GM12801 (cell line): ENCODE data around the gene CRTC2.

ENCODE experiments used
- TF ChIP-seq, protein P1 (sequence below): IDR thresholded peaks from one replicate; pipeline ENCODE4 v1.5.1; 2011; ENCODE audit warnings: control low read depth; ENCODE audit not compliant: insufficient read length; ENCODE audit errors: extremely low read depth

CRTC2 gene

DNA sequence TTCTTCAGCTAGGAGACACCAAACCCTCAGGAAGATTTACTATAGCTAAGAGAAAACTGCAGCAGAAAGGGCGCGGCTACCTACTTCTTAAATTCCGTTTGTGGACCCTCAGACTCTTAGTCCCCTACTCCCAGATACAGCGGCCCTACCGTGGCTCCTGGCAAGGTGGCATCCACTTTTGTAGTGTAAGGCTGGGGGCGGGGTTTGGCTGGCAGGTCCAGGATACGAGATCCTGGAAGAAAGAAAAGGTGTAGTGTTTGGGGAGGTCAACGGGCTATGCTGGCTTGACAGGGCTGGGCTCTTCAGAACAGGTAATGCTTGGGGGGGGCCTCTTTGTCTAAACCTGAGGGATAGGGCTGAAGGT lies 9.6 kb upstream of the CRTC2 start:
- TF ChIP-seq, protein P1, sequence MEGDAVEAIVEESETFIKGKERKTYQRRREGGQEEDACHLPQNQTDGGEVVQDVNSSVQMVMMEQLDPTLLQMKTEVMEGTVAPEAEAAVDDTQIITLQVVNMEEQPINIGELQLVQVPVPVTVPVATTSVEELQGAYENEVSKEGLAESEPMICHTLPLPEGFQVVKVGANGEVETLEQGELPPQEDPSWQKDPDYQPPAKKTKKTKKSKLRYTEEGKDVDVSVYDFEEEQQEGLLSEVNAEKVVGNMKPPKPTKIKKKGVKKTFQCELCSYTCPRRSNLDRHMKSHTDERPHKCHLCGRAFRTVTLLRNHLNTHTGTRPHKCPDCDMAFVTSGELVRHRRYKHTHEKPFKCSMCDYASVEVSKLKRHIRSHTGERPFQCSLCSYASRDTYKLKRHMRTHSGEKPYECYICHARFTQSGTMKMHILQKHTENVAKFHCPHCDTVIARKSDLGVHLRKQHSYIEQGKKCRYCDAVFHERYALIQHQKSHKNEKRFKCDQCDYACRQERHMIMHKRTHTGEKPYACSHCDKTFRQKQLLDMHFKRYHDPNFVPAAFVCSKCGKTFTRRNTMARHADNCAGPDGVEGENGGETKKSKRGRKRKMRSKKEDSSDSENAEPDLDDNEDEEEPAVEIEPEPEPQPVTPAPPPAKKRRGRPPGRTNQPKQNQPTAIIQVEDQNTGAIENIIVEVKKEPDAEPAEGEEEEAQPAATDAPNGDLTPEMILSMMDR: no peak

GRCh38 chr1:153967107-153967999 lies 8.9 kb upstream of the CRTC2 start, which contains the start of gene CREB3L4:
CREB3L4 (plus strand) TSS chr1:153967902; CDS start chr1:153968526, 624 bp downstream.
- TF ChIP-seq, protein P1: no peak

GRCh38 chr1:153963850-153964331 lies 5.5 kb upstream of the CRTC2 start:
- TF ChIP-seq, protein P1: no peak

- TF ChIP-seq, protein P1: no peak
Measured at GRCh38 chr1:153963030-153963849, 4.8 kb upstream of the CRTC2 start, which contains the start of gene SLC39A1. SLC39A1 (minus strand) TSS chr1:153963537; CDS start chr1:153962715, 822 bp downstream.

DNA sequence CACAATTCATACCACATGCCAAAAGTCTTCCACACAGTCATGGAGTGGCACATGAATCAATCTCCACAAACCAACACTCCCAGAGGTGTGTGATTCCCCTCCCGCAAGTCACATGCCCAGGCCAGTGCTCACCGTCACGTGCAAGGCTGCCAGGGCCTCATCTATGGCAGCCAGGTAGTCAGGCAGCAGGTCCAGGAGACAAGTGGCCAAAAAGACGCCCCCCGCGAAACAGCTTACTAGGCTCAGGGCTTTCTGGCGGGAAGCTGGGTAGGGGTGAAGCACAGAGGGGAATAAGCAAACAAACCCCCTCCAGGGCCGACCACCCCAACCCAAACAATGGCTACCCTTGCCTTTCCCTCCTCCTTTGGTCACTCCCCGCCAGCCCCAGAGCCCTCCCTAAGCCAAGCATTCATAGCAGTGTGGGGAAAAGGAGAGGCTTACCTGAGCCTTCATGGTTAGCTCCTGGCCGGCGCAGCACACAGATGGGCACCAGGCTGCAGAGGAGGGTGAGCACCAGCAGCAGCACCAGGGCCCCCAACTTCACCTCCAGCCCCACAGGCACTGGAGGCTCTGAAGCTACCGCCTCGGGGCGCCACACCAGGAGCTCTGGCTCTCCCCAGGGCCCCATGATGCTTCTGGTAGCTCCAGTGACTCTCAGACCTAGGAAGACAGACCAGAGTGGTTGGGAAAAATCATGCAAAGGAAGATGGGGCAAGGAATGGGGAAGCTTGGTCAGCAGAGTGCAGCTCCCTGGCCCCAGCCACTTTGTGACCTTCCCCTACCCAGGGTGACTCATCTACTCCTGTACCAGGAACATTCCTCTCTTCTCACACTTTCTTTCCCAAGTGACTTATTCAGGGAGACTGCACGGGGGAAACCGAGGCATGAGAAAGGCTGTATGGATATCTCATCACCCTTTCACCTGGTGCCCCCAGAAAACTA lies 3.9 kb upstream of the CRTC2 start:
- TF ChIP-seq, protein P1: no peak

- TF ChIP-seq, protein P1: no peak
Measured at GRCh38 chr1:153961421-153961820, 3.0 kb upstream of the CRTC2 start.
